Mesendoderm (in vitro differentiated cells): ENCODE measurements around the gene CYBA.

Experiments used
- DNase-seq: peaks from one replicate; pipeline ENCODE4 v3.0.0; 2013
- H2AK5ac ChIP-seq: 2 replicates; pipeline ENCODE4 v1.6.1; 2013; ENCODE audit warnings: low read length, inconsistent platforms
- H2BK120ac ChIP-seq: 2 replicates; pipeline ENCODE4 v1.6.1; 2013; ENCODE audit warnings: low read depth, mild to moderate bottlenecking, low read length, moderate library complexity, mixed read lengths
- H2BK15ac ChIP-seq: replicated peaks from 2 replicates; pipeline ENCODE4 v1.6.1; 2013; ENCODE audit warnings: low read depth, mild to moderate bottlenecking, moderate library complexity
- H2BK5ac ChIP-seq: 2 replicates; pipeline ENCODE4 v1.6.1; 2013; ENCODE audit warnings: low read length, inconsistent platforms
- H3K18ac ChIP-seq: 2 replicates; pipeline ENCODE4 v1.6.1; 2013; ENCODE audit warnings: mild to moderate bottlenecking, low read length, mixed read lengths
- H3K23ac ChIP-seq: one replicate; pipeline ENCODE4 v1.6.1; 2013; ENCODE audit warnings: low read length
- H3K27ac ChIP-seq: 2 replicates; pipeline ENCODE4 v1.5.1; 2013; ENCODE audit warnings: low read depth, mild to moderate bottlenecking, inconsistent platforms, low read length, moderate library complexity
- H3K27me3 ChIP-seq: 2 replicates; pipeline ENCODE4 v1.6.1; 2013; ENCODE audit warnings: low read length, control low read depth, mild to moderate bottlenecking, inconsistent platforms; ENCODE audit not compliant: insufficient read depth, poor library complexity
- H3K36me3 ChIP-seq: 2 replicates; pipeline ENCODE4 v1.6.1; 2013; ENCODE audit warnings: low read length, inconsistent platforms; ENCODE audit not compliant: control insufficient read depth, insufficient read depth
- H3K4ac ChIP-seq: one replicate; pipeline ENCODE4 v1.6.1; 2013; ENCODE audit warnings: low read depth, mild to moderate bottlenecking, low read length, moderate library complexity
- H3K4me1 ChIP-seq: 2 replicates; pipeline ENCODE4 v1.6.1; 2013; ENCODE audit warnings: low read depth, low read length, inconsistent platforms; ENCODE audit not compliant: control insufficient read depth
- H3K4me2 ChIP-seq: 2 replicates; pipeline ENCODE4 v1.6.1; 2013; ENCODE audit warnings: low read length
- H3K4me3 ChIP-seq: 2 replicates; pipeline ENCODE4 v1.5.1; 2013; ENCODE audit warnings: mild to moderate bottlenecking, low read length
- H3K56ac ChIP-seq: one replicate; pipeline ENCODE4 v1.6.1; 2013; ENCODE audit warnings: low read length
- H3K79me1 ChIP-seq: 2 replicates; pipeline ENCODE4 v1.6.1; 2013; ENCODE audit warnings: low read length, inconsistent platforms
- H3K79me2 ChIP-seq: 2 replicates; pipeline ENCODE4 v1.6.1; 2013; ENCODE audit warnings: mild to moderate bottlenecking, low read length; ENCODE audit not compliant: control insufficient read depth, insufficient read depth
- H3K9ac ChIP-seq: 2 replicates; pipeline ENCODE4 v1.6.1; 2013; ENCODE audit warnings: low read length, inconsistent platforms
- H4K5ac ChIP-seq: one replicate; pipeline ENCODE4 v1.6.1; 2013; ENCODE audit warnings: low read length
- H4K8ac ChIP-seq: one replicate; pipeline ENCODE4 v1.6.1; 2013; ENCODE audit warnings: low read depth, mild to moderate bottlenecking, control low read depth, low read length, moderate library complexity
- WGBS: extraction: QIAGEN DNeasy Blood & Tissue Kit; methylation state at CpG from one replicate; pipeline ENCODE4 v1.1.7; 2013; ENCODE audit warnings: low lambda C conversion rate, missing lambda C conversion rate; ENCODE audit not compliant: insufficient coverage; ENCODE audit errors: extremely low coverage; 5-methylcytosine and 5-hydroxymethylcytosine counted together

CYBA gene

DNA sequence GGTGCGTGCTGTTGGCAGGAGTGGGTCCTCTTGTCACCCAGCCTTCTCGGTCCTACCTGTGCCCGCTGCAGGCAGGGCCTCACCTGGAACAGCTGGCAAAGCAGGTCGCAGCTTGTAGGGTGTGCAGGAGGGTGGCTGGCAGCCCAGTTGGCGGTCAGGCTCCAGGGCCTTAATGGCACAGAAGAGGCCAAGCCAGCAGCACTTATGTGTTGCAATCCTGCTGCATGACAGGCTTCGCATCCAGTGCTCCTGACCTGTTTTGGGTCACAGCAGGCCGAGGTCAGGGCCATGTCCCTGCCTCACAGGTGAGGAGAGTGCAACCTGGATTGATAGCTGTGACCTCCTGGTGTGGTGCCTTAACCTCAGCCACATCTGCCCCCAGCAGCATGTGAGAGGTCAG lies 48.8 kb downstream of the CYBA start:
- Histone ChIP-seq H2BK120ac (no peak overlapping the region), H3K4me1 (no peaks in the 10 kb centered on the region), H3K56ac (no peak overlapping the region), H4K8ac (no peak overlapping the region), H4K5ac (no peak overlapping the region), H3K9ac (no peak overlapping the region), H3K23ac (no peak overlapping the region), H3K79me1 (no peaks in the 10 kb centered on the region), H3K4me3 (no peak overlapping the region), H2BK15ac (no peak overlapping the region), H3K79me2 (no peaks in the 10 kb centered on the region), H3K27me3 (no peaks in the 10 kb centered on the region), H3K36me3 (peaks cover 13% of the 10 kb centered on the region), H2AK5ac (no peak overlapping the region), H3K27ac (no peak overlapping the region), H3K18ac (no peak overlapping the region), H3K4ac (no peak overlapping the region), H2BK5ac (no peak overlapping the region), H3K4me2 (no peak overlapping the region)
- no peak for DNase-seq
- WGBS = no CpG with 5 or more reads among the region's 7 CpGs

DNA sequence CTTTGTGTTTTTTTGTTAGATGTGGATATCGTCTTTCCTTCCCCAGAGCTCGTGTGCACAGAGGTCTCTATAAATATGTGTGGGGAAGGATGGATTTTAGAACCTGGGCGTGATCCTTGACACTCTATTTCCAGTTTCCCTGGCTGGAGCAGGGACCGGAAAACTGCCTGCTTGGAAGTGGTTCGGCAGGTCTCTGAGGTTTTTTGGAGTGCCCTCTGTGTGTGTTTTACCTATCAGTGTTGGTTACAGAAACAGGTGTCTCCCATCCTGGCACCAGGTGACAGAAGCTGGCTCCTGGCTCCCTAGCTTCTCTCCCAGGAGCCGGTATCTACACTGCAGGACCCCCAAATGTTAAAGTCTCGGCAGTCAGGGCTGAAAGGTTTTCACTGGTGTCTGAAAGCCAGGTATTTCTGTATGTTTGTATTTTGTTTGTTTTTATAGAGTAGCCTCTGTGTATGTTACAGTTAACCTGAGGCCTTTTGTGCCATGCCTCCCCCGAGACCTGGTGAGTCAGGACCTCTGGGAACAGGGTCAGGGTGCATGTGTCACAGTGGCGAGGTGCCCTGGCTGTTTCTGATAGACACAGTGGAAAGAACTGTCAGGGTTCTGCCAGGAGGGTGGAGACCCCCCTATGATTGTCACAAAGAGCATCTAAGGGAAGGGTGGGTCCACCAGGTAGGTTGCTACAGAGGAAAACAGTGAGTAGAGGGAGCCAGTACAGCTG lies 49.4 kb downstream of the CYBA start:
- no peaks in the 10 kb centered on the region for H3K79me1 ChIP-seq
- H3K4me3 ChIP-seq = no peak overlapping the region
- no peak overlapping the region for H3K9ac ChIP-seq
- no peak for DNase-seq
- no CpG with 5 or more reads among the region's 9 CpGs for WGBS
- H3K79me2 ChIP-seq = no peaks in the 10 kb centered on the region
- no peak overlapping the region for H2AK5ac ChIP-seq
- H3K4ac ChIP-seq = no peak overlapping the region
- no peak overlapping the region for H2BK120ac ChIP-seq
- H3K23ac ChIP-seq = no peak overlapping the region
- peaks cover 13% of the 10 kb centered on the region for H3K36me3 ChIP-seq
- no peak overlapping the region for H3K4me2 ChIP-seq
- H3K56ac ChIP-seq = no peak overlapping the region
- no peak overlapping the region for H4K5ac ChIP-seq
- no peak overlapping the region for H2BK15ac ChIP-seq
- H3K18ac ChIP-seq = no peak overlapping the region
- H4K8ac ChIP-seq = no peak overlapping the region
- no peaks in the 10 kb centered on the region for H3K27me3 ChIP-seq
- H3K4me1 ChIP-seq = no peaks in the 10 kb centered on the region
- H3K27ac ChIP-seq = no peak overlapping the region
- H2BK5ac ChIP-seq = no peak overlapping the region

- no peak overlapping the region for H3K23ac ChIP-seq
- H4K5ac ChIP-seq = no peak overlapping the region
- H3K79me2 ChIP-seq = no peaks in the 10 kb centered on the region
- H2BK120ac ChIP-seq = no peak overlapping the region
- H3K27me3 ChIP-seq = no peaks in the 10 kb centered on the region
- no peak overlapping the region for H2BK5ac ChIP-seq
- H3K27ac ChIP-seq = no peak overlapping the region
- no peak overlapping the region for H3K4me2 ChIP-seq
- H2BK15ac ChIP-seq = no peak overlapping the region
- no peak overlapping the region for H3K4ac ChIP-seq
- H3K79me1 ChIP-seq = peaks cover 2% of the 10 kb centered on the region
- H3K36me3 ChIP-seq = peaks cover 13% of the 10 kb centered on the region
- no peak overlapping the region for H3K4me3 ChIP-seq
- H3K56ac ChIP-seq = no peak overlapping the region
- H2AK5ac ChIP-seq = no peak overlapping the region
- WGBS = no CpG with 5 or more reads among the region's 6 CpGs
- no peak for DNase-seq
- no peak overlapping the region for H4K8ac ChIP-seq
- no peak overlapping the region for H3K9ac ChIP-seq
- H3K4me1 ChIP-seq = no peaks in the 10 kb centered on the region
- H3K18ac ChIP-seq = no peak overlapping the region
Observed at GRCh38 chr16:88600539-88600896, 50.3 kb downstream of the CYBA start.

GRCh38 chr16:88599825-88600538 lies 50.9 kb downstream of the CYBA start:
- Histone ChIP-seq H2BK120ac (no peak overlapping the region), H2BK15ac (no peak overlapping the region), H4K5ac (no peak overlapping the region), H3K79me1 (peaks cover 2% of the 10 kb centered on the region), H3K36me3 (peaks cover 10% of the 10 kb centered on the region), H3K18ac (no peak overlapping the region), H3K56ac (no peak overlapping the region), H3K9ac (no peak overlapping the region), H3K4me2 (no peak overlapping the region), H3K4me1 (no peaks in the 10 kb centered on the region), H3K4me3 (no peak overlapping the region), H3K4ac (no peak overlapping the region), H3K27ac (no peak overlapping the region), H2BK5ac (no peak overlapping the region), H3K79me2 (no peaks in the 10 kb centered on the region), H4K8ac (no peak overlapping the region), H2AK5ac (no peak overlapping the region), H3K27me3 (no peaks in the 10 kb centered on the region), H3K23ac (no peak overlapping the region)
- WGBS = 100% methylated on average over 4 of the region's 25 CpGs
- DNase-seq = no peak

- Histone ChIP-seq H3K4me1 (no peaks in the 10 kb centered on the region), H3K4me3 (no peak overlapping the region)
Observed at GRCh38 chr16:88599092-88599733, 51.6 kb downstream of the CYBA start.

More at GRCh38 chr16:88599092-88599733, 51.6 kb downstream of the CYBA start:
- Histone ChIP-seq H2BK15ac (no peak overlapping the region), H2AK5ac (no peak overlapping the region), H4K8ac (no peak overlapping the region), H2BK5ac (no peak overlapping the region), H2BK120ac (no peak overlapping the region), H3K79me1 (peaks cover 5% of the 10 kb centered on the region), H3K36me3 (peaks cover 10% of the 10 kb centered on the region), H3K27ac (no peak overlapping the region), H3K23ac (no peak overlapping the region), H3K56ac (no peak overlapping the region), H3K27me3 (no peaks in the 10 kb centered on the region), H3K9ac (no peak overlapping the region), H3K4ac (no peak overlapping the region), H3K79me2 (no peaks in the 10 kb centered on the region), H4K5ac (no peak overlapping the region), H3K18ac (no peak overlapping the region), H3K4me2 (no peak overlapping the region)
- DNase-seq = no peak
- WGBS = no CpG with 5 or more reads among the region's 14 CpGs
